PFSK-1 (cell line): ENCODE measurements around the gene PYGL.

Source experiments
- FOXP2 ChIP-seq: optimal IDR thresholded peaks from 2 replicates; pipeline ENCODE3; 2011; ENCODE audit warnings: borderline replicate concordance, control low read depth, inconsistent platforms; ENCODE audit not compliant: insufficient read depth; ENCODE audit errors: extremely low read length, extremely low read depth
- POLR2AphosphoS5 ChIP-seq: IDR thresholded peaks from 2 replicates; pipeline ENCODE4 v1.6.1; 2012; ENCODE audit warnings: low read depth, mild to moderate bottlenecking, control low read depth, low read length, moderate library complexity
- SIN3A ChIP-seq: IDR thresholded peaks from 2 replicates; pipeline ENCODE4 v1.6.1; 2012; ENCODE audit warnings: mild to moderate bottlenecking, low read length, moderate library complexity, borderline replicate concordance; ENCODE audit not compliant: insufficient read depth
- TAF1 ChIP-seq: IDR thresholded peaks from 2 replicates; pipeline ENCODE4 v1.6.1; 2012; ENCODE audit warnings: low read length, control low read depth, borderline replicate concordance; ENCODE audit not compliant: insufficient read depth
- TF ChIP-seq, protein P1 (sequence below), 2 experiments: IDR thresholded peaks; 2 replicates each; pipeline versions ENCODE4 v1.6.1 to v1.8.0; 2011 to 2012; ENCODE audit warnings: low read depth in 2 of 2, low read length in 2 of 2, control low read depth in 1 of 2, inconsistent platforms in 1 of 2, mild to moderate bottlenecking in 1 of 2, moderate library complexity in 1 of 2; ENCODE audit not compliant: insufficient read depth in 1 of 2

The PYGL gene

DNA sequence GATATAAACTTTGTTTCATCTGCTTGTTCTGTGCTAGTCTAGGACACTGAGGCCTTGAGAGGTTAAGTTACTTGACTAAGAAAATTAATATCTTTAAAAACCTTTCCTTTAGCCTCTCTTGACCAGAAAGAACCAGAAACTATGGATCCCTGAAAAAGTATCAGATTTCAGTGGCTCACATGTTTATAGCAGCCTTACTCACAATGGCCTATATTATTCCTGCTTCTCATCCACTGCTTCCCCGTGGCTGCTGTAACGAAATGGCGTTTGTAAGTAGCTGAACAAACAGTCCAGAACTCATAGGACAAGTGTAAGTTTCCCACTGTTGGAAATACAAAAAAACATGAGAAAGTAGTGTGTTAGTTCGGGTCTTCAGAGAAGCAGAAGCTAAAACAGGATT lies 3.2 kb upstream of the PYGL start:
- no peak for TF ChIP-seq FOXP2
- TF ChIP-seq, protein P1, sequence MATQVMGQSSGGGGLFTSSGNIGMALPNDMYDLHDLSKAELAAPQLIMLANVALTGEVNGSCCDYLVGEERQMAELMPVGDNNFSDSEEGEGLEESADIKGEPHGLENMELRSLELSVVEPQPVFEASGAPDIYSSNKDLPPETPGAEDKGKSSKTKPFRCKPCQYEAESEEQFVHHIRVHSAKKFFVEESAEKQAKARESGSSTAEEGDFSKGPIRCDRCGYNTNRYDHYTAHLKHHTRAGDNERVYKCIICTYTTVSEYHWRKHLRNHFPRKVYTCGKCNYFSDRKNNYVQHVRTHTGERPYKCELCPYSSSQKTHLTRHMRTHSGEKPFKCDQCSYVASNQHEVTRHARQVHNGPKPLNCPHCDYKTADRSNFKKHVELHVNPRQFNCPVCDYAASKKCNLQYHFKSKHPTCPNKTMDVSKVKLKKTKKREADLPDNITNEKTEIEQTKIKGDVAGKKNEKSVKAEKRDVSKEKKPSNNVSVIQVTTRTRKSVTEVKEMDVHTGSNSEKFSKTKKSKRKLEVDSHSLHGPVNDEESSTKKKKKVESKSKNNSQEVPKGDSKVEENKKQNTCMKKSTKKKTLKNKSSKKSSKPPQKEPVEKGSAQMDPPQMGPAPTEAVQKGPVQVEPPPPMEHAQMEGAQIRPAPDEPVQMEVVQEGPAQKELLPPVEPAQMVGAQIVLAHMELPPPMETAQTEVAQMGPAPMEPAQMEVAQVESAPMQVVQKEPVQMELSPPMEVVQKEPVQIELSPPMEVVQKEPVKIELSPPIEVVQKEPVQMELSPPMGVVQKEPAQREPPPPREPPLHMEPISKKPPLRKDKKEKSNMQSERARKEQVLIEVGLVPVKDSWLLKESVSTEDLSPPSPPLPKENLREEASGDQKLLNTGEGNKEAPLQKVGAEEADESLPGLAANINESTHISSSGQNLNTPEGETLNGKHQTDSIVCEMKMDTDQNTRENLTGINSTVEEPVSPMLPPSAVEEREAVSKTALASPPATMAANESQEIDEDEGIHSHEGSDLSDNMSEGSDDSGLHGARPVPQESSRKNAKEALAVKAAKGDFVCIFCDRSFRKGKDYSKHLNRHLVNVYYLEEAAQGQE (IDR thresholded peaks at IDR 0.05; ENCODE audit: insufficient read depth in 1 of 2, low read depth in 2 of 2, low read length in 2 of 2), result no peak
- no peak for TF ChIP-seq SIN3A
- no peak for TF ChIP-seq POLR2AphosphoS5
- no peak for TF ChIP-seq TAF1

DNA sequence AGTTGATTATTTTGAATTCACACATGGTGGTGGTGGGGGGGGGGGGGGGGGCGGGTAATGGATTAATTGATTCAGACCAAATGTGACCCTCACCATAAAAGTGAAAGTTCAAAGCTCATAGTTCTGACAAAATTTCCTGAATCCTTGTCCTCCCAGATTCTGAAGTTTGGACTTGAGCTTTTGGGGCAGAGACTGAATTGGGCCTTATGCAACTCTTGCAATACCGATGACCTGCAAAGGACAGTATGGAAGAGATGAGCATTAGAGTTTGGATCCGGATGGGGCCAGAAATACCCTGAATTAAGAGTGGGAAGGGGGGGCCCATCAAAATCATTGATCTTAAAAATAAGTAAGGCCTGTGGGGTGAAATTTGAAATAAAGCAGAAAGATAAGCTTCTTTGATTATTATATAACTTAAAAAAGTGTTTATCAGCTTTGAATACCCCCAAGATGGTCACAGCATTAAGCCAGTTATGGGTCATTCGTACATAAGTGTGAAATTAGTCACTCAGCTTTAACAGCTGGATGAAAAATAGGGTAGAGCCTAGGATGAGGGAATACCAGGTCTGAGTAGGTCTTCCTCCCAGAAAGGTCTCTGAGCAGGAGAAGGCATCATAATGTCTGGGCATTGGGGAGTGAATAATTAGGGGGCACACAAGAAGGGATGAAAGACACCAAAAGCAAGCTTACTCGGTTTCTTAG lies 2.1 kb upstream of the PYGL start:
- TF ChIP-seq, protein P1 (IDR thresholded peaks at IDR 0.05; ENCODE audit: insufficient read depth in 1 of 2, low read depth in 2 of 2, low read length in 2 of 2), result no peak
- TF ChIP-seq SIN3A, result no peak
- TF ChIP-seq TAF1, result no peak
- no peak for TF ChIP-seq POLR2AphosphoS5
- TF ChIP-seq FOXP2, result no peak

DNA sequence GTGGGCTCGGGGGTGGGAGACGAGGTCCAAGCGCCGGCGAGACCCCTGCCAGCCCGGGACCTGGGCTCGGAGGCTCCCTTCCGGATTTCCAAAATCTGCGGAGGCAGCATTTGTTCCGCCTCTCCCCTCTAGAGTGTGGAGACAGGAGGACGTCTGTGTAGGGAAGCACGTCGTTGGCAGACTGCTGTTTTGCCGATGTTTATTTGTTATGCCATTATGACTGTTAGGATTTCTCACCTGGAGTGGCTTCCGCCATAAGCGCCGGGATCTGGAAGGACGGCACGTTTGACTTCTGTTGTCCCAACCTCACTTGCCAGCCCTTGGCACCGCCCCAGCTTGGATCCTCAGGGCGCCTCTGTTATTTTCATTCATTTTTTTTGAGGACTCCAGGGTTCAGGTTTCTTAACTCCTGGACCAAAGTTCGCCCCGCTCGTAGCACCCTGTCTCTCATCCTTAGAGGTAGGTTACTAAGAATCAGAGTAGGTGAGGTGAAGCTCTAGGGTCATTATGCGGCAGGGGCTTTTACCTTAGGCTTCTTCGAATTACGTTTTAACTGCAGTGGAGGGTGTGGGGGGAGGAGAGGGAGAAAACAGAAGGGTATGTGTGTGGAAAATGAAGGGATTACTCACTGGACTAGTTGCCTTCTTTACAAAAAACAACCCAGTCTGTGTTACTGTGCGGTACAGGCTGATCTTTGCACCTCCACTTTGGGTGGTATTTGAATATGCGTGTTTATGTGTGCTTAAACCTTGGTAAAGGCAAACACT lies 547 bp upstream of the PYGL start:
- no peak for TF ChIP-seq FOXP2
- no peak for TF ChIP-seq SIN3A
- TF ChIP-seq, protein P1 (IDR thresholded peaks at IDR 0.05; ENCODE audit: insufficient read depth in 1 of 2, low read depth in 2 of 2, low read length in 2 of 2), result no peak
- TF ChIP-seq TAF1, result no peak
- TF ChIP-seq POLR2AphosphoS5, result no peak

DNA sequence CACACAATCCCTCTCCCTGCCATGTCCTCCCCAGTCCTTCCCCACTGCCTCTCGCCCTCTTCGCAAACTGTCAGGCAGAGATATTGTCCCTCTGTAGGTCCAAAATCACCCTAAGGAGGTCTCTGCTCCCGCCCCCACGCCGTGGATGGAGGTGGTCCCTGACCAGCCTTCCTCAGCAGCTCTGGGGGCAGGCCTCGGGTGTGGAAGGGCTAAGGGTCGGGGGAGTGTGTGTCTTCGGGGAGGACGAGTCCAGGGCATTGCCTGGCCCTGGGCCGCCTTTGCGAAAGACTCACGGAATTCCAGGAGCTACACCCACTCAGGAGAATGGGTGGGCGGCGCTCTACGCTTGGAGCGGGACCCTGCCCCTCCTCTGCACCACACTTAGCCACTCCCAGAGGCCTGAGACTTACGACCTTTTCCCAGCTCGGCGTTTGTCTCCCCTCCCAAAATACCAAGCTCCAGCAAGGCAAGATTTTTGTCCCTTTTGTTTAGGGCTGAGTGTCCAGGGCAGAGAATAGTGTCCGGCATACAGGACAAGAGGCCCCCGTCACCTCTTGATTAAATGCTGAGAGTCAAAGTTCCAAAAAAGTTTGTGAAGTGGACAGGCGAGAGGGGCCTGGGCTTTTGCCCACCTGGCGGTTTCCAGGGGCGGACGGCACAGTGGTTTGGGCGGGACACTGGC lies 881 bp downstream of the PYGL start:
- no peak for TF ChIP-seq SIN3A
- TF ChIP-seq, protein P1 (IDR thresholded peaks at IDR 0.05; ENCODE audit: insufficient read depth in 1 of 2, low read depth in 2 of 2, low read length in 2 of 2), result no peak
- no peak for TF ChIP-seq FOXP2
